ENCODE results near the gene SEMA6B. TPM values are rescaled to one million over a fixed set of nuclear protein-coding genes. Genes with fewer than 3 reads are reported as not detected.

Gene SEMA6B
- total RNA-seq, 1 donor from 2014 or later = 11.3 TPM

GRCh38 chr19:4579389-4579788, 19.9 kb upstream of the SEMA6B start:
- no peak overlapping the region for H3K4me3 ChIP-seq
- no peaks in the 10 kb centered on the region for H3K9me3 ChIP-seq
- intact Hi-C loops (cut with DNase I) = no loop called here
- H3K27ac ChIP-seq = no peak overlapping the region
- peaks cover 10% of the 10 kb centered on the region for H3K4me1 ChIP-seq
- DNase-seq = no peak
- H3K36me3 ChIP-seq = no peaks in the 10 kb centered on the region
- no peak for ATAC-seq
- TF ChIP-seq CTCF (IDR thresholded peaks at IDR 0.05) = no peak
- H3K27me3 ChIP-seq (ENCODE audit: low read depth) = peaks cover 86% of the 10 kb centered on the region

- H3K27me3 ChIP-seq (ENCODE audit: low read depth) = peaks cover 86% of the 10 kb centered on the region
- DNase-seq (no peak), ATAC-seq (no peak)
- H3K4me3 ChIP-seq = no peak overlapping the region
- TF ChIP-seq CTCF (IDR thresholded peaks at IDR 0.05) = no peak
- no peak overlapping the region for H3K27ac ChIP-seq
- H3K9me3 ChIP-seq = no peaks in the 10 kb centered on the region
- H3K4me1 ChIP-seq = peaks cover 3% of the 10 kb centered on the region
- intact Hi-C loops (cut with DNase I) = no loop called here
- H3K36me3 ChIP-seq = no peaks in the 10 kb centered on the region
Measured at GRCh38 chr19:4578552-4579248, 19.2 kb upstream of the SEMA6B start.

- TF ChIP-seq CTCF (IDR thresholded peaks at IDR 0.05) = no peak
- Histone ChIP-seq H3K36me3 (no peaks in the 10 kb centered on the region), H3K27me3 (ENCODE audit: low read depth) (peaks cover 80% of the 10 kb centered on the region), H3K9me3 (no peaks in the 10 kb centered on the region), H3K27ac (no peak overlapping the region), H3K4me3 (no peak overlapping the region), H3K4me1 (peaks cover 3% of the 10 kb centered on the region)
- intact Hi-C loops (cut with DNase I) = no loop called here
- no peak for DNase-seq
- ATAC-seq = no peak
Measured at GRCh38 chr19:4577020-4577782, 17.7 kb upstream of the SEMA6B start.

- no peaks in the 10 kb centered on the region for H3K36me3 ChIP-seq
- no peak overlapping the region for H3K27ac ChIP-seq
- peak; percentile 50 to 57 for ATAC-seq
- H3K27me3 ChIP-seq (ENCODE audit: low read depth) = peaks cover 75% of the 10 kb centered on the region
- no peak for DNase-seq
- intact Hi-C loops (cut with DNase I) = no loop called here
- peak; percentile 63 for TF ChIP-seq CTCF (IDR thresholded peaks at IDR 0.05)
- peaks cover 3% of the 10 kb centered on the region for H3K4me1 ChIP-seq
- H3K4me3 ChIP-seq = no peak overlapping the region
- H3K9me3 ChIP-seq = no peaks in the 10 kb centered on the region
Measured at GRCh38 chr19:4576016-4576933, 16.8 kb upstream of the SEMA6B start.

GRCh38 chr19:4575267-4576015, 16.0 kb upstream of the SEMA6B start:
- peak; percentile 43 to 45 for ATAC-seq
- TF ChIP-seq CTCF (IDR thresholded peaks at IDR 0.05) = no peak

More at GRCh38 chr19:4575267-4576015, 16.0 kb upstream of the SEMA6B start:
- intact Hi-C loops (cut with DNase I) = no loop called here
- Histone ChIP-seq H3K36me3 (no peaks in the 10 kb centered on the region), H3K4me3 (no peak overlapping the region), H3K9me3 (no peaks in the 10 kb centered on the region), H3K27me3 (ENCODE audit: low read depth) (peaks cover 67% of the 10 kb centered on the region), H3K4me1 (peaks cover 3% of the 10 kb centered on the region), H3K27ac (peak overlapping the region; percentile 41)
- no peak for DNase-seq
